GM23338 (cell line): ENCODE data around the gene CSRNP3. TPM values are rescaled to one million over a fixed set of nuclear protein-coding genes. Genes with fewer than 3 reads are reported as not detected.

ENCODE experiments used
- ATAC-seq: fragments of 200-7000 bp; cut with Tn5 transposase; 3 replicates; pipeline ENCODE4 v1.9.1; 2020
- DNase-seq: peaks from one replicate; pipeline ENCODE4 v3.0.0-alpha.2; 2015; ENCODE audit warnings: low spot score
- H2AFZ ChIP-seq: fragments of 200-600 bp; sonication (generic); 2 replicates; pipeline ENCODE4 v1.8.0; 2016; ENCODE audit warnings: antibody characterized with exemption, mild to moderate bottlenecking, moderate library complexity
- H3F3A ChIP-seq: fragments of 200-600 bp; sonication (generic); replicated peaks from 2 replicates; pipeline ENCODE4 v1.8.0; 2017; ENCODE audit warnings: antibody characterized with exemption, mixed run types, low read depth
- H3K27ac ChIP-seq: fragments of 200-600 bp; sonication (generic); 2 replicates; pipeline ENCODE4 v1.6.1; 2016; ENCODE audit warnings: low read depth
- H3K27me3 ChIP-seq: fragments of 200-600 bp; sonication (generic); 2 replicates; pipeline ENCODE4 v1.8.0; 2016; ENCODE audit warnings: mild to moderate bottlenecking, mixed run types, moderate library complexity; ENCODE audit not compliant: insufficient read depth
- H3K36me3 ChIP-seq: fragments of 200-600 bp; sonication (generic); 2 replicates; pipeline ENCODE4 v1.8.0; 2016; ENCODE audit warnings: mild to moderate bottlenecking; ENCODE audit not compliant: insufficient read depth
- H3K4me1 ChIP-seq: fragments of 200-600 bp; sonication (generic); 2 replicates; pipeline ENCODE4 v1.8.0; 2016; ENCODE audit warnings: mild to moderate bottlenecking, moderate library complexity; ENCODE audit not compliant: insufficient read depth
- H3K4me2 ChIP-seq: fragments of 200-600 bp; sonication (generic); 2 replicates; pipeline ENCODE4 v1.7.1; 2017; ENCODE audit warnings: mixed run types
- H3K4me3 ChIP-seq: fragments of 200-600 bp; sonication (generic); 2 replicates; pipeline ENCODE4 v1.6.1; 2016; ENCODE audit warnings: mixed run types
- H3K79me2 ChIP-seq: fragments of 200-600 bp; sonication (generic); replicated peaks from 2 replicates; pipeline ENCODE4 v1.8.0; 2017; ENCODE audit warnings: mild to moderate bottlenecking; ENCODE audit not compliant: insufficient read depth
- H3K9me2 ChIP-seq: fragments of 200-600 bp; sonication (generic); 2 replicates; pipeline ENCODE4 v1.8.0; 2017; ENCODE audit not compliant: insufficient read depth
- H4K20me1 ChIP-seq: fragments of 200-600 bp; sonication (generic); replicated peaks from 2 replicates; pipeline ENCODE4 v1.8.0; 2017; ENCODE audit warnings: mild to moderate bottlenecking; ENCODE audit not compliant: insufficient read depth
- H3K27ac Mint-ChIP-seq: 2 replicates; pipeline ENCODE4 v1.8.0; 2020; ENCODE audit warnings: inconsistent platforms, mild to moderate bottlenecking, moderate library complexity, mixed read lengths
- H3K27me3 Mint-ChIP-seq: 3 replicates; pipeline ENCODE4 v1.8.0; 2022; ENCODE audit warnings: low read depth, mild to moderate bottlenecking, moderate library complexity, mixed read lengths, inconsistent platforms; ENCODE audit not compliant: insufficient read depth, poor library complexity
- H3K36me3 Mint-ChIP-seq: 3 replicates; pipeline ENCODE4 v1.8.0; 2021; ENCODE audit warnings: low read depth, mild to moderate bottlenecking, inconsistent platforms, moderate library complexity, mixed read lengths
- H3K4me1 Mint-ChIP-seq: 3 replicates; pipeline ENCODE4 v1.8.0; 2020; ENCODE audit warnings: mild to moderate bottlenecking, inconsistent platforms, mixed read lengths
- H3K4me3 Mint-ChIP-seq: 3 replicates; pipeline ENCODE4 v1.8.0; 2021; ENCODE audit warnings: moderate library complexity, mild to moderate bottlenecking, inconsistent platforms, mixed read lengths
- H3K9me3 Mint-ChIP-seq: 3 replicates; pipeline ENCODE4 v1.8.0; 2020; ENCODE audit warnings: moderate library complexity, mild to moderate bottlenecking, inconsistent platforms, mixed read lengths
- CREB1 ChIP-seq: fragments of 250-450 bp; sonication (Bioruptor Pico); IDR thresholded peaks from 2 replicates; pipeline ENCODE4 v1.5.0; 2020; ENCODE audit warnings: low read depth, mild to moderate bottlenecking, moderate library complexity
- EZH2 ChIP-seq: fragments of 200-600 bp; sonication (generic); IDR thresholded peaks from one replicate; pipeline ENCODE4 v1.8.0; 2017; ENCODE audit warnings: antibody characterized with exemption, mild to moderate bottlenecking, low read depth; ENCODE audit not compliant: unreplicated experiment
- EZH2phosphoT487 ChIP-seq: fragments of 200-600 bp; sonication (generic); IDR thresholded peaks from one replicate; pipeline ENCODE4 v1.8.1; 2018; ENCODE audit warnings: antibody characterized with exemption; ENCODE audit not compliant: unreplicated experiment
- JUNB ChIP-seq: IDR thresholded peaks from one replicate; pipeline ENCODE4 v1.6.1; 2016; ENCODE audit warnings: antibody characterized with exemption; ENCODE audit not compliant: unreplicated experiment
- NANOG ChIP-seq: IDR thresholded peaks from 2 replicates; pipeline ENCODE4 v1.6.1; 2016; ENCODE audit warnings: antibody characterized with exemption, borderline replicate concordance
- POLR2AphosphoS5 ChIP-seq: IDR thresholded peaks from 2 replicates; pipeline ENCODE4 v1.6.1; 2016; ENCODE audit warnings: antibody characterized with exemption, low read depth
- STAT1 ChIP-seq: IDR thresholded peaks from one replicate; pipeline ENCODE4 v1.6.1; 2016; ENCODE audit warnings: antibody characterized with exemption; ENCODE audit not compliant: unreplicated experiment
- ZNF114 ChIP-seq: fragments of 250-450 bp; sonication (Bioruptor Pico); IDR thresholded peaks from 2 replicates; pipeline ENCODE4 v1.5.0; 2020; ENCODE audit warnings: mild to moderate bottlenecking, moderate library complexity
- ZNF331 ChIP-seq: fragments of 250-450 bp; sonication (Bioruptor Pico); IDR thresholded peaks from 2 replicates; pipeline ENCODE4 v1.5.0; 2020; ENCODE audit warnings: low read depth, mild to moderate bottlenecking, moderate library complexity
- polyA plus RNA-seq: library from polyadenylated mRNA; unstranded; fragments of >200 nt; fragmentation: Nextera tagmentation; extraction: Ambion mirVana; gene quantifications from 2 replicates; pipeline ENCODE4 v1.2.1, GENCODE V29; 2016
- total RNA-seq: library from RNA; depleted of rRNA; stranded (reverse); fragments of >200 nt; shearing (Covaris generic); gene quantifications from 2 replicates; pipeline ENCODE4 v1.2.3, GENCODE V29; 2014
- TF ChIP-seq, protein P1 (sequence below): fragments of 250-450 bp; sonication (Bioruptor Pico); IDR thresholded peaks from 2 replicates; pipeline ENCODE4 v1.5.0; 2020; ENCODE audit warnings: mild to moderate bottlenecking, moderate library complexity
- TF ChIP-seq, protein P2 (sequence below), 2 experiments: fragments of 200-600 bp in 1 of 2; sonication (generic) in 1 of 2; conservative IDR thresholded peaks; 2 replicates each; pipeline versions ENCODE4 v1.5.1 to v1.6.1; 2016 to 2017; ENCODE audit warnings: antibody characterized with exemption in 2 of 2, low read depth in 2 of 2, mild to moderate bottlenecking in 2 of 2, moderate library complexity in 1 of 2
- TF ChIP-seq, protein P3 (sequence below): IDR thresholded peaks from one replicate; pipeline ENCODE4 v1.6.1; 2018; ENCODE audit warnings: antibody characterized with exemption; ENCODE audit not compliant: unreplicated experiment
- TF ChIP-seq, protein P4 (sequence below): IDR thresholded peaks from 2 replicates; pipeline ENCODE4 v1.6.1; 2016; ENCODE audit warnings: antibody characterized with exemption

Gene CSRNP3
- total and polyA plus RNA-seq, 2 experiments from 2014 or later = 3.8 to 6.8 TPM

DNA sequence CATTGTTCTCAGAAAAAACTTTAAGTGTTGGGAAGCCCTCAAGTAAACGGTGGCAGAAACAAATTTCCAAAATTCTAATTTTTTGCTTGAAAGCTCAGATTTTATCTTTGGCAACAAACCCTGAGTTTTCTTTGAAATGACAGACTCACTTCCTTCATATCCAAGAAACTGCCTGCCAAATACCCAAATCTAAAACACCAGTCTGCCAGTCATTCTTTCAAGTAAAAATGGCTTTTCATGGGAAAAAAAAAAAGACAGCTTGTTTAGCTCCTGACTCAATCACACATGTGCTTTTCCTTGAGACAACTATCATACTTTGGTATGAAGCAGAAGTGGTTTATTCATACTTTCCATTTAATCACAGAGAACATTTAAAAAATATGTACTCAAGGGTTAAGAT, 40.6 kb upstream of the CSRNP3 start:
- no peak overlapping the region for H3K4me2 ChIP-seq
- ATAC-seq = no peak

More for the DNA sequence above, 40.6 kb upstream of the CSRNP3 start:
- Histone ChIP-seq H4K20me1 (no peaks in the 10 kb centered on the region), H3K9me2 (no peaks in the 10 kb centered on the region), H2AFZ (no peak overlapping the region), H3K27me3 (no peaks in the 10 kb centered on the region), H3K4me1 (peaks cover 13% of the 10 kb centered on the region; the same call in 1 of the 2 replicates), H3K27ac (no peak overlapping the region), H3K36me3 (no peaks in the 10 kb centered on the region), H3F3A (no peaks in the 10 kb centered on the region), H3K79me2 (no peaks in the 10 kb centered on the region), H3K4me3 (no peak overlapping the region)
- Mint-ChIP-seq H3K4me1 (peaks cover 3% of the 10 kb centered on the region; the same call in 1 of the 3 replicates), H3K36me3 (peaks cover 5% of the 10 kb centered on the region; the same call in 2 of the 3 replicates), H3K4me3 (no peak overlapping the region), H3K27ac (no peak overlapping the region), H3K27me3 (peaks cover 2% of the 10 kb centered on the region), H3K9me3 (peaks cover 6% of the 10 kb centered on the region; the same call in 2 of the 3 replicates)
- no peak for DNase-seq
- TF ChIP-seq, protein P1, sequence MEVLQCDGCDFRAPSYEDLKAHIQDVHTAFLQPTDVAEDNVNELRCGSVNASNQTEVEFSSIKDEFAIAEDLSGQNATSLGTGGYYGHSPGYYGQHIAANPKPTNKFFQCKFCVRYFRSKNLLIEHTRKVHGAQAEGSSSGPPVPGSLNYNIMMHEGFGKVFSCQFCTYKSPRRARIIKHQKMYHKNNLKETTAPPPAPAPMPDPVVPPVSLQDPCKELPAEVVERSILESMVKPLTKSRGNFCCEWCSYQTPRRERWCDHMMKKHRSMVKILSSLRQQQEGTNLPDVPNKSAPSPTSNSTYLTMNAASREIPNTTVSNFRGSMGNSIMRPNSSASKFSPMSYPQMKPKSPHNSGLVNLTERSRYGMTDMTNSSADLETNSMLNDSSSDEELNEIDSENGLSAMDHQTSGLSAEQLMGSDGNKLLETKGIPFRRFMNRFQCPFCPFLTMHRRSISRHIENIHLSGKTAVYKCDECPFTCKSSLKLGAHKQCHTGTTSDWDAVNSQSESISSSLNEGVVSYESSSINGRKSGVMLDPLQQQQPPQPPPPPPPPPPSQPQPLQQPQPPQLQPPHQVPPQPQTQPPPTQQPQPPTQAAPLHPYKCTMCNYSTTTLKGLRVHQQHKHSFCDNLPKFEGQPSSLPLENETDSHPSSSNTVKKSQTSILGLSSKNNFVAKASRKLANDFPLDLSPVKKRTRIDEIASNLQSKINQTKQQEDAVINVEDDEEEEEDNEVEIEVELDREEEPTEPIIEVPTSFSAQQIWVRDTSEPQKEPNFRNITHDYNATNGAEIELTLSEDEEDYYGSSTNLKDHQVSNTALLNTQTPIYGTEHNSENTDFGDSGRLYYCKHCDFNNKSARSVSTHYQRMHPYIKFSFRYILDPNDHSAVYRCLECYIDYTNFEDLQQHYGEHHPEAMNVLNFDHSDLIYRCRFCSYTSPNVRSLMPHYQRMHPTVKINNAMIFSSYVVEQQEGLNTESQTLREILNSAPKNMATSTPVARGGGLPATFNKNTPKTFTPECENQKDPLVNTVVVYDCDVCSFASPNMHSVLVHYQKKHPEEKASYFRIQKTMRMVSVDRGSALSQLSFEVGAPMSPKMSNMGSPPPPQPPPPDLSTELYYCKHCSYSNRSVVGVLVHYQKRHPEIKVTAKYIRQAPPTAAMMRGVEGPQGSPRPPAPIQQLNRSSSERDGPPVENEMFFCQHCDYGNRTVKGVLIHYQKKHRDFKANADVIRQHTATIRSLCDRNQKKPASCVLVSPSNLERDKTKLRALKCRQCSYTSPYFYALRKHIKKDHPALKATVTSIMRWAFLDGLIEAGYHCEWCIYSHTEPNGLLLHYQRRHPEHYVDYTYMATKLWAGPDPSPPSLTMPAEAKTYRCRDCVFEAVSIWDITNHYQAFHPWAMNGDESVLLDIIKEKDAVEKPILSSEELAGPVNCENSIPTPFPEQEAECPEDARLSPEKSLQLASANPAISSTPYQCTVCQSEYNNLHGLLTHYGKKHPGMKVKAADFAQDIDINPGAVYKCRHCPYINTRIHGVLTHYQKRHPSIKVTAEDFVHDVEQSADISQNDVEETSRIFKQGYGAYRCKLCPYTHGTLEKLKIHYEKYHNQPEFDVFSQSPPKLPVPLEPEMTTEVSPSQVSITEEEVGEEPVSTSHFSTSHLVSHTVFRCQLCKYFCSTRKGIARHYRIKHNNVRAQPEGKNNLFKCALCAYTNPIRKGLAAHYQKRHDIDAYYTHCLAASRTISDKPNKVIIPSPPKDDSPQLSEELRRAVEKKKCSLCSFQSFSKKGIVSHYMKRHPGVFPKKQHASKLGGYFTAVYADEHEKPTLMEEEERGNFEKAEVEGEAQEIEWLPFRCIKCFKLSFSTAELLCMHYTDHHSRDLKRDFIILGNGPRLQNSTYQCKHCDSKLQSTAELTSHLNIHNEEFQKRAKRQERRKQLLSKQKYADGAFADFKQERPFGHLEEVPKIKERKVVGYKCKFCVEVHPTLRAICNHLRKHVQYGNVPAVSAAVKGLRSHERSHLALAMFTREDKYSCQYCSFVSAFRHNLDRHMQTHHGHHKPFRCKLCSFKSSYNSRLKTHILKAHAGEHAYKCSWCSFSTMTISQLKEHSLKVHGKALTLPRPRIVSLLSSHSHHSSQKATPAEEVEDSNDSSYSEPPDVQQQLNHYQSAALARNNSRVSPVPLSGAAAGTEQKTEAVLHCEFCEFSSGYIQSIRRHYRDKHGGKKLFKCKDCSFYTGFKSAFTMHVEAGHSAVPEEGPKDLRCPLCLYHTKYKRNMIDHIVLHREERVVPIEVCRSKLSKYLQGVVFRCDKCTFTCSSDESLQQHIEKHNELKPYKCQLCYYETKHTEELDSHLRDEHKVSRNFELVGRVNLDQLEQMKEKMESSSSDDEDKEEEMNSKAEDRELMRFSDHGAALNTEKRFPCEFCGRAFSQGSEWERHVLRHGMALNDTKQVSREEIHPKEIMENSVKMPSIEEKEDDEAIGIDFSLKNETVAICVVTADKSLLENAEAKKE = no peak
- no peak for TF ChIP-seq STAT1
- no peak for TF ChIP-seq EZH2phosphoT487
- no peak for TF ChIP-seq JUNB
- TF ChIP-seq EZH2 = no peak
- TF ChIP-seq CREB1 (CRISPR knock-in tag) = no peak
- TF ChIP-seq ZNF114 (CRISPR knock-in tag) = no peak
- TF ChIP-seq POLR2AphosphoS5 = no peak
- no peak for TF ChIP-seq NANOG
- TF ChIP-seq, protein P2, sequence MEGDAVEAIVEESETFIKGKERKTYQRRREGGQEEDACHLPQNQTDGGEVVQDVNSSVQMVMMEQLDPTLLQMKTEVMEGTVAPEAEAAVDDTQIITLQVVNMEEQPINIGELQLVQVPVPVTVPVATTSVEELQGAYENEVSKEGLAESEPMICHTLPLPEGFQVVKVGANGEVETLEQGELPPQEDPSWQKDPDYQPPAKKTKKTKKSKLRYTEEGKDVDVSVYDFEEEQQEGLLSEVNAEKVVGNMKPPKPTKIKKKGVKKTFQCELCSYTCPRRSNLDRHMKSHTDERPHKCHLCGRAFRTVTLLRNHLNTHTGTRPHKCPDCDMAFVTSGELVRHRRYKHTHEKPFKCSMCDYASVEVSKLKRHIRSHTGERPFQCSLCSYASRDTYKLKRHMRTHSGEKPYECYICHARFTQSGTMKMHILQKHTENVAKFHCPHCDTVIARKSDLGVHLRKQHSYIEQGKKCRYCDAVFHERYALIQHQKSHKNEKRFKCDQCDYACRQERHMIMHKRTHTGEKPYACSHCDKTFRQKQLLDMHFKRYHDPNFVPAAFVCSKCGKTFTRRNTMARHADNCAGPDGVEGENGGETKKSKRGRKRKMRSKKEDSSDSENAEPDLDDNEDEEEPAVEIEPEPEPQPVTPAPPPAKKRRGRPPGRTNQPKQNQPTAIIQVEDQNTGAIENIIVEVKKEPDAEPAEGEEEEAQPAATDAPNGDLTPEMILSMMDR (conservative IDR thresholded peaks at IDR 0.05; ENCODE audit: low read depth in 2 of 2) = no peak
- TF ChIP-seq, protein P3, sequence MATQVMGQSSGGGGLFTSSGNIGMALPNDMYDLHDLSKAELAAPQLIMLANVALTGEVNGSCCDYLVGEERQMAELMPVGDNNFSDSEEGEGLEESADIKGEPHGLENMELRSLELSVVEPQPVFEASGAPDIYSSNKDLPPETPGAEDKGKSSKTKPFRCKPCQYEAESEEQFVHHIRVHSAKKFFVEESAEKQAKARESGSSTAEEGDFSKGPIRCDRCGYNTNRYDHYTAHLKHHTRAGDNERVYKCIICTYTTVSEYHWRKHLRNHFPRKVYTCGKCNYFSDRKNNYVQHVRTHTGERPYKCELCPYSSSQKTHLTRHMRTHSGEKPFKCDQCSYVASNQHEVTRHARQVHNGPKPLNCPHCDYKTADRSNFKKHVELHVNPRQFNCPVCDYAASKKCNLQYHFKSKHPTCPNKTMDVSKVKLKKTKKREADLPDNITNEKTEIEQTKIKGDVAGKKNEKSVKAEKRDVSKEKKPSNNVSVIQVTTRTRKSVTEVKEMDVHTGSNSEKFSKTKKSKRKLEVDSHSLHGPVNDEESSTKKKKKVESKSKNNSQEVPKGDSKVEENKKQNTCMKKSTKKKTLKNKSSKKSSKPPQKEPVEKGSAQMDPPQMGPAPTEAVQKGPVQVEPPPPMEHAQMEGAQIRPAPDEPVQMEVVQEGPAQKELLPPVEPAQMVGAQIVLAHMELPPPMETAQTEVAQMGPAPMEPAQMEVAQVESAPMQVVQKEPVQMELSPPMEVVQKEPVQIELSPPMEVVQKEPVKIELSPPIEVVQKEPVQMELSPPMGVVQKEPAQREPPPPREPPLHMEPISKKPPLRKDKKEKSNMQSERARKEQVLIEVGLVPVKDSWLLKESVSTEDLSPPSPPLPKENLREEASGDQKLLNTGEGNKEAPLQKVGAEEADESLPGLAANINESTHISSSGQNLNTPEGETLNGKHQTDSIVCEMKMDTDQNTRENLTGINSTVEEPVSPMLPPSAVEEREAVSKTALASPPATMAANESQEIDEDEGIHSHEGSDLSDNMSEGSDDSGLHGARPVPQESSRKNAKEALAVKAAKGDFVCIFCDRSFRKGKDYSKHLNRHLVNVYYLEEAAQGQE = no peak
- no peak for TF ChIP-seq ZNF331 (CRISPR knock-in tag)
- TF ChIP-seq, protein P4, sequence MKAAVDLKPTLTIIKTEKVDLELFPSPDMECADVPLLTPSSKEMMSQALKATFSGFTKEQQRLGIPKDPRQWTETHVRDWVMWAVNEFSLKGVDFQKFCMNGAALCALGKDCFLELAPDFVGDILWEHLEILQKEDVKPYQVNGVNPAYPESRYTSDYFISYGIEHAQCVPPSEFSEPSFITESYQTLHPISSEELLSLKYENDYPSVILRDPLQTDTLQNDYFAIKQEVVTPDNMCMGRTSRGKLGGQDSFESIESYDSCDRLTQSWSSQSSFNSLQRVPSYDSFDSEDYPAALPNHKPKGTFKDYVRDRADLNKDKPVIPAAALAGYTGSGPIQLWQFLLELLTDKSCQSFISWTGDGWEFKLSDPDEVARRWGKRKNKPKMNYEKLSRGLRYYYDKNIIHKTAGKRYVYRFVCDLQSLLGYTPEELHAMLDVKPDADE = no peak
